ENCODE measurements around the gene KLK6.

Gene KLK6

GRCh38 chr19:50969413-50969760 lies at the start of gene KLK6:
TSS of gene KLK6 (minus strand) at chr19:50969591. CDS start at chr19:50968104, 1,487 bp downstream.
- H3K4me3 ChIP-seq (ENCODE audit: low read depth, low read length), result no peak within 1 kb of the TSS
- no peak for DNase-seq (ENCODE audit: low read depth, low spot score)
- no peak for TF ChIP-seq CTCF (IDR thresholded peaks at IDR 0.05; ENCODE audit: low read depth, low read length)
- in situ Hi-C loops (cut with HindIII; ENCODE audit: low sequenced_read_pairs), result no loop called here

DNA sequence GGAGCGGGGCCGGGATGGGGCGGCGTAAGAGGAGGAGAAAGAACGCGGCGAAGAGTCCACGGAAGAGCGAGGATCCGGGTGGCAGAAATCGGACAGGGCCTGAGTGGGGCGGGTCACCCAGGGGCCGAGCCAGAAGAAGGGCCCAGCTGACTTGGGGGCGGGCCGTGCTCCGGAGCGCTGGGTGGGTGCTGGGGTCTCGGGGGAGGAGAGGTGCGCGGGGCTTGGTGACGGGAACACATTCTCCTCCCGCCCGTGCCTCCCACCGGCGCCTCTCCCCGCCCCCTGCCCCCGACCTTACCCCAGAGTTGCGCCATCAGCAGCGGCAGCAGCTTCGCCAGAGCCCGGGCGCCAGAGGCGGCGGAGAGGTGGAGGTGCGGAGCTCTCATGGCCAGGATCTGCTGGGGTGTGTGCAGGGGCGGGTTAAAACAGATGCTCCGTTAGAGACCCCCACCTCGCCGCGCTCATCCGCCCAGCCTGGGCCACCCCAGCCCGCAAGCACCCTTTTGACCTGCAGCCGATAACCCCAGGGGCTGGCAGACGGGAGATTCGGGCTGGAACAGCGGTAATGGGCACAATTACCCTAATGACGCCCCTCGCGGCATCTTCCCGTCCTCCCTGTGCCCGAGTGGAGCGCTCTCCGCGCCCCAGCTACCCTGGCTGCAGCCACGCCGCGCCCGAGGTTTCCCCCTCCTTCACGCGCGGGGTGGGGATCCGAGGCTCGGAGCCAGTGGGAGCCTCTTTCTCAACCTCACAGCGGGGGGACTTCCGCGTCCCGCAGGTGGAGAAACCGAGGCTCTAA lies 49.6 kb upstream of the KLK6 start:
- no peak overlapping the region for H3K4me3 ChIP-seq (ENCODE audit: low read depth, low read length)
- in situ Hi-C loops (cut with HindIII; ENCODE audit: low sequenced_read_pairs), result no loop called here
- TF ChIP-seq CTCF (IDR thresholded peaks at IDR 0.05; ENCODE audit: low read depth, low read length), result no peak
- no peak for DNase-seq (ENCODE audit: low read depth, low spot score)

DNA sequence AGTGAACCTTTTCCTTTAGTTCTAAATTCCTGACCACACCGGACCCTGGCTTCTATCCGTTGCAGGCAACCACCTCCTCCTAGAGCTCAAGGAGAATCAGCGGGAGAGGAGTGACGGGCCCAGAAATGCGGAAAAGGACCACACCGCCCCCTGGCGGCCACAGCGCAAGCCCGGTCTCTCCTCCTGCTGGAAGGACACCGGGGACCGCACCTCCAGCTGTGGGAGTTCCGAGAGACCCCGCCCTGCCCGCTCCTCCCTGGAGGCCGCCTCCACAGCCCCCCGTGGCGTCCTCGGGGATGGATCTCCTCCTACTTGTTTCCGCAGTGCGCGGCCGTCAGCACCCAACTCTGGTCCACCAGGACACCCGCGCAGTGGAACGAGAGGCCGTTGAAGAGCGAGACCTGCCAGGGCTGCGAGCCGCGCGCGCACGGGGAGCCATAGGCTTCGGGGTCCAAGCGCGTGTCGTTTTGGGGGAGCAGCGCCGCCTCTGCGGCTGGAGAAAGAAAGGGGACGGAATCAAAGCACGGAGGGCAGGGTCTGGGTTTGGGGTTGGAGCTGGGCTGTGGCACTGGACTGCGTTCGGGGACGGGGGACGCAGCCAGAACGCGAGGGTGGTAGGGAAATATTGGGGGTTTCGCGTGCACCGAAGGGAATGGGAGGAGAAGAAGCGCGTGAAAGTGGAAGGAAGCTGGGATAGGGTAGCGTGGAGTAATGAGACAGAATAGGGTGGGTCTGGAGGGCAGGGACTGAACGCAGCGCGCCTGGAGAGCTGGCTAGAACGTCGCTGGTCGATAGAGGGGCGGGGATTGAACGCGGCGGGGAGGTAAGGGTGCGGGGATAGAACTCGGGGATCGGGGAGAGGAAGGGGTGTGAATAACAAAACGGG lies 47.6 kb upstream of the KLK6 start:
- DNase-seq (ENCODE audit: low read depth, low spot score), result no peak
- no peak overlapping the region for H3K4me3 ChIP-seq (ENCODE audit: low read depth, low read length)
- TF ChIP-seq CTCF (IDR thresholded peaks at IDR 0.05; ENCODE audit: low read depth, low read length), result peak; percentile 37
- in situ Hi-C loops (cut with HindIII; ENCODE audit: low sequenced_read_pairs), result no loop called here

DNA sequence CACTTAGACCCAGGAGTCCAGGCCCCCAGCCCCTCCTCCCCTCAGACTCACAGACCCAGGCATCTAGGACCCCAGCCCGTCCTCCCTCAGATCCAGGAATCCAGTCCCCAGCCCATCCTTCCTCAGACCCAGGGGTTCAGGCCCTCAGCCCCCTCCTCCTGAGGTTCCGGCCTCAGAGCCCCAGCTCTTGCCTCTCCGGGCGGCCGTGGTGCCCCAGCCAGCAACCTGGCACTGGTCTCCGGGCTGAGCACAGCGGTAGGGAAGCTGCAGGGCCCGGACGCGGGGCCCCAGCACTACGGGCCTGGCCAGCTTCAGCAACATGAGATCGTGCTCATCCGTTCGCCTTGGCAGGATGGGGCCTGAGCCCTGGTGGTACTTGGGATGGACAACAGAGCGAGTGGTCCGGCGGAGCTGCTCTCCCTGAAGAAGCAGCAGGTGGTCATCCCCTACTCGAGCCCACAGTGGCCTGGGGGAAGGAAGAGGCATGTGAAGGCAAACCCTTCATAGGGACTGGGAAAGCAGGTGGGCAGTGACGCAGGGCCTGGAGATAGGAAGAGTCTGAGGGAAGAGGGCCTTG lies 46.4 kb upstream of the KLK6 start:
- H3K4me3 ChIP-seq (ENCODE audit: low read depth, low read length), result no peak overlapping the region
- no peak for TF ChIP-seq CTCF (IDR thresholded peaks at IDR 0.05; ENCODE audit: low read depth, low read length)
- in situ Hi-C loops (cut with HindIII; ENCODE audit: low sequenced_read_pairs), result no loop called here
- DNase-seq (ENCODE audit: low read depth, low spot score), result no peak

GRCh38 chr19:51014242-51014641 lies 44.9 kb upstream of the KLK6 start:
- H3K4me3 ChIP-seq (ENCODE audit: low read depth, low read length), result no peak overlapping the region
- in situ Hi-C loops (cut with HindIII; ENCODE audit: low sequenced_read_pairs), result no loop called here
- DNase-seq (ENCODE audit: low read depth, low spot score), result no peak
- TF ChIP-seq CTCF (IDR thresholded peaks at IDR 0.05; ENCODE audit: low read depth, low read length), result no peak

DNA sequence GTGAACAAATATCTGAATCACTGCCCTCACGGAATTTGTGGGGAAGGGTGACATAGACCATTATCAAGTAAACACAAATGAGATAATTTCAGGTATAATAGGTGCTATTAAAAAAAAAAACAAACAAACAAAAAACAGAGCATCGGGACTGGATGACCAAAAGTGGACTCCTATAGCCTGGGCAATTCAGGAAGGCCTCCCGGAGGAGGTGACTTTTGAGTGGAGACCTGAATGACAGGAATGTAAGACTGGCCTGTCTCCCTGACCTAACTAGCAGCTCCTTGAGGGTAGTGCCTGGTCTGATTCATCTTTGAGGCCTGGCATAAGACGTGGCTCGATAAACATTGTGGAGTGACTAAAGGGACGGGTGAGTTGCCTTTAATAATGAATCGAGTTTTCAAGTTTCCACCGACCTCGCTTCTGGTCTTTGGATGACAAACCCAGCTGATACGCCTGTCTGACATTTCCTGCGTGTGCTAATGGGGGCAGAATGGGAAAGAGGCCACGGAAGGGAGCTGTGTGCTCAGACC lies 43.3 kb upstream of the KLK6 start:
- in situ Hi-C loops (cut with HindIII; ENCODE audit: low sequenced_read_pairs), result no loop called here
- TF ChIP-seq CTCF (IDR thresholded peaks at IDR 0.05; ENCODE audit: low read depth, low read length), result no peak

More for the DNA sequence above, 43.3 kb upstream of the KLK6 start:
- no peak for DNase-seq (ENCODE audit: low read depth, low spot score)
- H3K4me3 ChIP-seq (ENCODE audit: low read depth, low read length), result no peak overlapping the region

Data from astrocyte of the spinal cord (primary cell).